ENCODE results near the gene MITF.

- TF ChIP-seq MXI1 (IDR thresholded peaks at IDR 0.05; ENCODE audit: low read depth, low read length) (no peak), USF1 (IDR thresholded peaks at IDR 0.05; ENCODE audit: borderline replicate concordance, low read depth) (no peak), RAD21 (IDR thresholded peaks at IDR 0.05; ENCODE audit: low read length) (no peak), NRF1 (IDR thresholded peaks at IDR 0.05; ENCODE audit: low read depth, low read length) (no peak), CTCF (IDR thresholded peaks at IDR 0.05) (no peak), NFIC (IDR thresholded peaks at IDR 0.05; ENCODE audit: borderline replicate concordance) (no peak), SMC3 (IDR thresholded peaks at IDR 0.05; ENCODE audit: low read depth, low read length) (no peak)
- TF ChIP-seq, protein P1, sequence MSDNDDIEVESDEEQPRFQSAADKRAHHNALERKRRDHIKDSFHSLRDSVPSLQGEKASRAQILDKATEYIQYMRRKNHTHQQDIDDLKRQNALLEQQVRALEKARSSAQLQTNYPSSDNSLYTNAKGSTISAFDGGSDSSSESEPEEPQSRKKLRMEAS (IDR thresholded peaks at IDR 0.05; ENCODE audit: low read depth): no peak
Observed at GRCh38 chr3:69723389-69723788, 15.9 kb upstream of the MITF start.
